ENCODE results near the gene ZNF618. TPM values are rescaled to one million over a fixed set of nuclear protein-coding genes. Genes with fewer than 3 reads are reported as not detected.

The ZNF618 gene
- total and polyA plus RNA-seq, 8 donors: 5.1 to 14.0 (median 8.1) TPM

DNA sequence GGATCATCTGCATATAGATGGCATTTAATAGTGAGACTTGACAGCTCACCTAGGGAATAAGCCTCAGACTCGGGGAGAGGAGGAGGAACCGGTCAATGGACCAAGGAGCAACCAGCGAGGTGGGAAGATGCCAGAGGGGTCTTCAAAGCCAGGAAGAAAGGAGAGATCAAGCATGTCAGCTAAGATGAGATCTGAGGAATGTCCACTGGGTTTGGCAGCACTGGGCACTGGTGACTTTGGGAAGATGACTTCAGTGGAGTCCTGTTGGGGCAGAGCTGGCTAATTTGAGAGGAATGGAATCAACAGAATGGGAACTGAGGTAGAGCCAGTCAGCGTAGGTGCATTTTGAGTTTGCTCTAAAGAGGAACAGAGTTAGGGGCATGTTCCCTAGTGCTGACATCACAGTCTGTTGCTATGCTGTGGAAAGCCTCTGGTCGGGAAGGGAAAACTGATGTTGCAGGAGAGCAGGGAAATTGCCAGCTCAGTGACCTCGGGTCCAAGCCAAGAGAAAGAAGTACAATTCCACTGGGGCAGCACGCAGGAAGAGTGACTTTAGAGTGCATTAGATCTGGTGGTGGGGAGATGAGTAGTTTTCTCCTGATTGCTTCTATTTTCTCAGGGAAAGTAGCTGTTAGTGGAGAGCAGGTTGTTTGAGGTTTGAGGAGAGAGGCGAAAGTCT lies 56.9 kb downstream of the ZNF618 start:
- 73 to 78% methylated on average over 8 of the region's 8 CpGs for WGBS, 2 donors
- intact Hi-C loops (cut with DNase I): no loop called here
- H3K27ac ChIP-seq: no peak overlapping the region
- no peaks in the 10 kb centered on the region for H3K36me3 ChIP-seq
- FAIRE-seq: no peak
- H3K27me3 ChIP-seq: no peaks in the 10 kb centered on the region
- ATAC-seq: peak in 2 of 4 donors; percentile 7 to 25
- DNase-seq: no peak
- TF ChIP-seq, protein P1, sequence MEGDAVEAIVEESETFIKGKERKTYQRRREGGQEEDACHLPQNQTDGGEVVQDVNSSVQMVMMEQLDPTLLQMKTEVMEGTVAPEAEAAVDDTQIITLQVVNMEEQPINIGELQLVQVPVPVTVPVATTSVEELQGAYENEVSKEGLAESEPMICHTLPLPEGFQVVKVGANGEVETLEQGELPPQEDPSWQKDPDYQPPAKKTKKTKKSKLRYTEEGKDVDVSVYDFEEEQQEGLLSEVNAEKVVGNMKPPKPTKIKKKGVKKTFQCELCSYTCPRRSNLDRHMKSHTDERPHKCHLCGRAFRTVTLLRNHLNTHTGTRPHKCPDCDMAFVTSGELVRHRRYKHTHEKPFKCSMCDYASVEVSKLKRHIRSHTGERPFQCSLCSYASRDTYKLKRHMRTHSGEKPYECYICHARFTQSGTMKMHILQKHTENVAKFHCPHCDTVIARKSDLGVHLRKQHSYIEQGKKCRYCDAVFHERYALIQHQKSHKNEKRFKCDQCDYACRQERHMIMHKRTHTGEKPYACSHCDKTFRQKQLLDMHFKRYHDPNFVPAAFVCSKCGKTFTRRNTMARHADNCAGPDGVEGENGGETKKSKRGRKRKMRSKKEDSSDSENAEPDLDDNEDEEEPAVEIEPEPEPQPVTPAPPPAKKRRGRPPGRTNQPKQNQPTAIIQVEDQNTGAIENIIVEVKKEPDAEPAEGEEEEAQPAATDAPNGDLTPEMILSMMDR (IDR thresholded peaks at IDR 0.05): no peak
- H3K4me1 ChIP-seq: peaks cover 11 to 35% (median 24%) of the 10 kb centered on the region in 3 donors
- no peak overlapping the region for H3K4me3 ChIP-seq
- no peaks in the 10 kb centered on the region for H3K9me3 ChIP-seq

DNA sequence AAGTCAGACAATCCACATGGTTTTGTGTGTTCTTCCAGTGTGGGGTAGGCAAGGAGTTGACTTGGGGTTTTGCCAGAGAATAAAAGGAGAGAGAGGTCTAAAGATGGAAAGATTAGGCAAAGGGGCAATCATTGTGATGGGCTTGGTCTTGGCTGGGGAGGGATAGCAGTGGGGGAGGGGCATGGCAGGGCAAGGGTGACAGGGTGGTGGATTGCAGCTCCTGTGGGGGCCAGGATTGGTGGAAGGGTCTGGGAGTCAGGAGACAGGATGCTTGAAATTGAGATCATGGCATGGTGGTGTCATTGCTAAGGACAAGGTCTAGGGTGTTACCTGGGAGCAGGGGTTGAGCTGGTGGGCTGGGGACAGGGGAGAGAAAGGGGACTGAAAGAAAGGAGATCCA lies 57.6 kb downstream of the ZNF618 start:
- ATAC-seq: no peak

DNA sequence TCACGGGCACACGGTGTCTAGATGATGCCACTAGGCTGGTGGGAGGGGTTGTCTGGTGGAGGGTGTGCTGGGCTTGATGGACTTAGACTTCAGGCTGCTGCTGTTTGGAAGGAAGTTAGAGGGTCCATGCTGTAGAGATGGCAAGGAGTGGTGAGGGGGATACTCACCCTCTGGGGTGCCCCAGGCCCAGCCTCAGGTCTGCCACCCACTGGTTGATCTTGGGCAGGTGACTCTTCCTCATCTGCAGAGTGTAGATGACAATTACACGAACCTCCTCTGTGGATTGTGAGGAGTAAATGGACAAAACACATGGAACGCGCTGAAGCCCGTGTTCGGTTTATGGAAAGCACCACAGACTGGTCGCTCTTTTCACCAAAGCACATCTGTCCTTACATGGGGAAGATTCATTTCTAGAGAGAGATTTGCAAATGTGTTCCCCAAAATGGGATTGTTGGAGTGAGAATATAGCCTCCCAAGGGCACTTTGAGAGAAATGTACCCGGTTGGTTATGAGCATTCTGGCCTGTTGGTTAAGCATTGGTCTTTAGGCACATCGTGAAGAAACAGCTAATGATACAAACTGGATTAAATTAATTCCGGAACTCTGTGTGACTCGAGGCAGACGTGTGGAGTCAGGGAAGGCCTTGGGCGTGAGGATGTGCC lies 58.2 kb downstream of the ZNF618 start:
- intact Hi-C loops (cut with DNase I): no loop called here
- no peaks in the 10 kb centered on the region for H3K9me3 ChIP-seq
- H3K4me1 ChIP-seq: peaks cover 11 to 29% (median 19%) of the 10 kb centered on the region in 3 donors
- WGBS, 2 donors: 92 to 96% methylated on average over 14 of the region's 14 CpGs
- H3K4me3 ChIP-seq: no peak overlapping the region
- H3K27ac ChIP-seq: no peak overlapping the region
- ATAC-seq (no peak), DNase-seq (no peak), FAIRE-seq (no peak)
- no peaks in the 10 kb centered on the region for H3K27me3 ChIP-seq
- no peaks in the 10 kb centered on the region for H3K36me3 ChIP-seq
- TF ChIP-seq, protein P1 (IDR thresholded peaks at IDR 0.05): no peak

More for the DNA sequence above, 57.6 kb downstream of the ZNF618 start:
- Histone ChIP-seq H3K27ac (no peak overlapping the region), H3K4me3 (no peak overlapping the region), H3K36me3 (no peaks in the 10 kb centered on the region), H3K27me3 (no peaks in the 10 kb centered on the region), H3K9me3 (no peaks in the 10 kb centered on the region), H3K4me1 (peaks cover 11 to 35% (median 24%) of the 10 kb centered on the region in 3 donors)
- TF ChIP-seq, protein P1 (IDR thresholded peaks at IDR 0.05): no peak
- DNase-seq: no peak
- FAIRE-seq: no peak
- intact Hi-C loops (cut with DNase I): no loop called here

DNA sequence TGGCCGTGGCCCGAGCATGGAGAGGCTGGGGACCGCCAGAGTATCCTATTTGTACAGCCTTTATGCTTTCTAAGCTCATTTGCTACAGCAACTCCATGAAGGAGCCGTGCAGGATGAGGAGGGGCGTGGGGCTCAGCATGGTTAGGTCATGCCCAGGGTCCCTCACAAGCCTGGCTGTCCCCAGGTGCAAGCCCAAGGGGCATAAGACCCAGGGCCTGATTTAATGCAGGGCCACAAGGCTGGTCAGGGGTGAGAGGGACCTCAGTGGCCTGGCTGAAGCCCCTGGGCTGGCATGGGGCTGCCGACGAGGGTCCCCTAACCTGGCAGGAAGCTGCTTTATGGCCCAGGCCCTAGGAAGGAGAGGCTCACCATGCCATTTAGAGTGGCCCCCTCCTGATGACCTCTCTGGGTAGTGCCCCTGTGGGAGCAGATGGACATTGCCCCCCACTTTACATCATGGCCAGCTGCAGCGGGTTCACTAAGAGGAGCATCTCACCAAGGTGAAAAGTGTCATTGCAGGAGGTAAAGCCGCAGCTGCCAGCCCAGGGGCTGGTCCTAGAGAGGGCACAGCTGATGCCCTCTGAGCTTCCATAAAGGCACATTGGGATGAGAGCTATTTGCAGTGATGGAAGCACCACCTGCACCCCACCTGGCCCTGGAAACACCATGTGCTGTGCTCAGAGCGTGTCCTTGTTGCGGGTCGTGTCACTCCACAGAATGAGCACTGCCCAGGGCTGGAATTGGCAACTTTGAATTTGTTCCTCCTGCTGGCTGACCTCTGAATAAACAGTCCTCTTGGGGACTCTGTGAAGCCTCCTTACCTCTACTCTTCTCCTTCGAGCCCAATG lies 58.9 kb downstream of the ZNF618 start:
- ATAC-seq (no peak), DNase-seq (peak in 1 of 6 donors; percentile 49), FAIRE-seq (no peak)
- no peak overlapping the region for H3K27ac ChIP-seq
- no peak overlapping the region for H3K4me3 ChIP-seq
- 94% methylated on average over 13 of the region's 13 CpGs for WGBS, 2 donors
- H3K4me1 ChIP-seq: peaks cover 9 to 22% (median 12%) of the 10 kb centered on the region in 3 donors
- no peaks in the 10 kb centered on the region for H3K36me3 ChIP-seq
- H3K9me3 ChIP-seq: no peaks in the 10 kb centered on the region
- TF ChIP-seq, protein P1 (IDR thresholded peaks at IDR 0.05): no peak
- no peaks in the 10 kb centered on the region for H3K27me3 ChIP-seq
- intact Hi-C loops (cut with DNase I): no loop called here
